HepG2 (cell line): ENCODE measurements around the gene NBPF1. TPM values are rescaled to one million over a fixed set of nuclear protein-coding genes. Genes with fewer than 3 reads are reported as not detected.
"Not testable (repeated sequence)": the region's sequence is repeated elsewhere in the genome, so short reads cannot be mapped to it uniquely, and the experiment has no call there.

Experiments used
- ATAC-seq: fragments of 200-7000 bp; cut with Tn5 transposase; 3 replicates; pipeline ENCODE4 v1.9.1; 2020; ENCODE audit warnings: mild to moderate bottlenecking, moderate library complexity
- BruUV-seq: library from RNA; stranded (reverse); fragments of 400-500 nt; replicated peaks from 2 replicates; lab custom pipeline; 2021; lab: Mats Ljungman, UMichigan
- CTCF ChIA-PET: fragments of 300-600 bp; formaldehyde crosslinking; extraction: SDS; loops from one replicate; lab custom pipeline; 2021; ENCODE audit warnings: low total read pairs, inconsistent platforms, low intra/inter-chr PET ratio; lab: Yijun Ruan, JAX
- POLR2A ChIA-PET: fragments of 350-600 bp; sonication (Branson Sonifier 250); formaldehyde crosslinking; loops from one replicate; lab custom pipeline; 2020; ENCODE audit warnings: antibody characterized with exemption, inconsistent platforms; lab: Yijun Ruan, JAX
- DNase-seq: peaks from one replicate; pipeline ENCODE4 v3.0.0-alpha.2; 2015; ENCODE audit warnings: low spot score
- FAIRE-seq: peaks from 3 replicates; lab custom pipeline; 2011; peaks lifted over from hg19 to GRCh38; lab: Jason Lieb, UNC
- H2AFZ ChIP-seq: one replicate; pipeline ENCODE4 v1.6.1; 2011; ENCODE audit warnings: low read length, inconsistent platforms
- H3K27ac ChIP-seq: fragments of 300-600 bp; 3 replicates; pipeline ENCODE4 v1.8.0; 2011; ENCODE audit warnings: mixed run types, mild to moderate bottlenecking, mixed read lengths, low read length, inconsistent platforms; ENCODE audit not compliant: insufficient read depth; ENCODE audit errors: extremely low read length
- H3K27me3 ChIP-seq, 2 experiments: fragments of 200-600 bp in 1 of 2; 2 replicates in 1 of 2; 3 replicates in 1 of 2; pipeline versions ENCODE4 v1.6.0 to v1.8.0; 2011; ENCODE audit warnings: low read length in 2 of 2, mild to moderate bottlenecking in 2 of 2, moderate library complexity in 2 of 2, inconsistent platforms in 1 of 2; ENCODE audit not compliant: insufficient read depth in 2 of 2, control insufficient read depth in 1 of 2
- H3K36me3 ChIP-seq, 2 experiments: fragments of 200-600 bp in 1 of 2; replicated peaks in 1 of 2; 2 replicates in 1 of 2; 3 replicates in 1 of 2; pipeline versions ENCODE4 v1.5.1 to v1.8.0; 2011; ENCODE audit warnings: low read length in 2 of 2, inconsistent platforms in 1 of 2; ENCODE audit not compliant: insufficient read depth in 2 of 2, control insufficient read depth in 1 of 2
- H3K4me1 ChIP-seq: 2 replicates; pipeline ENCODE4 v1.5.1; 2012; ENCODE audit warnings: low read length, inconsistent platforms; ENCODE audit not compliant: insufficient read depth
- H3K4me2 ChIP-seq: 2 replicates; pipeline ENCODE4 v1.6.0; 2011; ENCODE audit warnings: low read depth, low read length, inconsistent platforms
- H3K4me3 ChIP-seq, 3 experiments: fragments of 200-600 bp in 1 of 3; sonication (generic), shearing (Covaris generic) in 1 of 3; replicated peaks in 1 of 3; 2 replicates each; pipeline ENCODE4 v1.5.1; 2011 to 2016; ENCODE audit warnings: low read length in 3 of 3, inconsistent platforms in 2 of 3, low read depth in 2 of 3, mild to moderate bottlenecking in 2 of 3, control low read depth in 1 of 3, mixed read lengths in 1 of 3; ENCODE audit not compliant: insufficient read depth in 1 of 3
- H3K79me2 ChIP-seq: one replicate; pipeline ENCODE4 v1.6.1; 2011; ENCODE audit warnings: low read length, inconsistent platforms; ENCODE audit not compliant: insufficient read depth
- H3K9ac ChIP-seq: 2 replicates; pipeline ENCODE4 v1.6.0; 2011; ENCODE audit warnings: mild to moderate bottlenecking, low read depth, low read length, inconsistent platforms; ENCODE audit not compliant: insufficient read depth
- H3K9me3 ChIP-seq: 2 replicates; pipeline ENCODE4 v1.5.1; 2012; ENCODE audit warnings: mild to moderate bottlenecking, low read length
- H4K20me1 ChIP-seq: 2 replicates; pipeline ENCODE4 v1.6.0; 2011; ENCODE audit warnings: inconsistent platforms, mild to moderate bottlenecking, low read length, moderate library complexity; ENCODE audit not compliant: insufficient read depth
- WGBS: methylation state at CpG from one replicate; pipeline ENCODE4 v1.1.6; 2017; ENCODE audit warnings: low lambda C conversion rate; 5-methylcytosine and 5-hydroxymethylcytosine counted together
- in situ Hi-C: cut with HindIII; loops from 2 replicates; pipeline ENCODE4 v1.10.0; 2017; ENCODE audit warnings: low pct_unique_long_range_greater_than_20kb; ENCODE audit not compliant: extremely low pct_ligation_motif_present
- intact Hi-C: fragments of 100-400 bp; cut with micrococcal nuclease; formaldehyde crosslinking; loops from one replicate; pipeline ENCODE4 v1.10.0; 2022; ENCODE audit not compliant: unreplicated experiment
- polyA plus RNA-seq, 8 experiments: library from polyadenylated mRNA; depleted of rRNA in 3 of 8; stranded (reverse) in 7 of 8; unstranded in 1 of 8; fragments of >200 nt; fragmentation: Illumina TruSeq in 4 of 8; extraction: Trizol in 4 of 8; gene quantifications; 2 replicates each; pipeline versions ENCODE4 v1.2.1 to v1.2.3, GENCODE V29; 2011 to 2016; ENCODE audit warnings: low read depth in 4 of 8, missing spikeins in 1 of 8, mixed read lengths in 1 of 8; ENCODE audit not compliant: insufficient read depth in 1 of 8
- total RNA-seq, 5 experiments: library from RNA; depleted of rRNA; stranded (reverse); fragments of >200 nt; fragmentation: Illumina TruSeq; extraction: Trizol; gene quantifications; 2 replicates each; pipeline ENCODE4 v1.2.3, GENCODE V29; 2016; ENCODE audit warnings: low read depth in 1 of 5

The NBPF1 gene
- total and polyA plus RNA-seq, 2 of the 13 experiments (the other 11 are each of a cell fraction or from before 2014, with no cell fraction given), result 30.3 to 35.6 TPM

GRCh38 chr1:16600855-16601786 lies 12.2 kb downstream of the NBPF1 start:
- in situ Hi-C loops, H3K79me2 ChIP-seq, H3K4me2 ChIP-seq, intact Hi-C loops, H3K9me3 ChIP-seq, BruUV-seq, DNase-seq, FAIRE-seq, H4K20me1 ChIP-seq, H2AFZ ChIP-seq, H3K27me3 ChIP-seq, H3K4me1 ChIP-seq, H3K27ac ChIP-seq, ATAC-seq, H3K4me3 ChIP-seq, CTCF ChIA-PET, H3K9ac ChIP-seq: not testable (repeated sequence)
- POLR2A ChIA-PET, result interaction anchor here (1.3 kb wide), 1 partner anchor 12 kb away, joined by 5 read pairs; the partner anchor contains the start of gene NBPF1
- H3K36me3 ChIP-seq, result peaks cover 10 to 14% of the 10 kb centered on the region in 2 experiments; a peak in 4 of 5 replicates
- 95% methylated on average over 5 of the region's 7 CpGs for WGBS

GRCh38 chr1:16599326-16599725 lies 14.0 kb downstream of the NBPF1 start:
- in situ Hi-C loops, H3K4me3 ChIP-seq, H3K27me3 ChIP-seq, CTCF ChIA-PET, H3K36me3 ChIP-seq, H3K4me2 ChIP-seq, H3K4me1 ChIP-seq, ATAC-seq, FAIRE-seq, H3K9me3 ChIP-seq, H4K20me1 ChIP-seq, POLR2A ChIA-PET, intact Hi-C loops, H3K79me2 ChIP-seq, H3K27ac ChIP-seq, BruUV-seq, H2AFZ ChIP-seq, H3K9ac ChIP-seq, DNase-seq: not testable (repeated sequence)
- 98% methylated on average over 3 of the region's 3 CpGs for WGBS
